IPS-NIHi7 (cell line): ENCODE data around the gene ONECUT2.
A peak's percentile ranks its signal among the peaks of the same experiment; 100 is the strongest.
"Not testable (repeated sequence)": the region's sequence is repeated elsewhere in the genome, so short reads cannot be mapped to it uniquely, and the experiment has no call there.

ENCODE experiments used
- DNase-seq: peaks from one replicate; pipeline ENCODE4 v3.0.0; 2012; ENCODE audit warnings: mixed read lengths; ENCODE audit errors: extremely low spot score

The ONECUT2 gene

DNA sequence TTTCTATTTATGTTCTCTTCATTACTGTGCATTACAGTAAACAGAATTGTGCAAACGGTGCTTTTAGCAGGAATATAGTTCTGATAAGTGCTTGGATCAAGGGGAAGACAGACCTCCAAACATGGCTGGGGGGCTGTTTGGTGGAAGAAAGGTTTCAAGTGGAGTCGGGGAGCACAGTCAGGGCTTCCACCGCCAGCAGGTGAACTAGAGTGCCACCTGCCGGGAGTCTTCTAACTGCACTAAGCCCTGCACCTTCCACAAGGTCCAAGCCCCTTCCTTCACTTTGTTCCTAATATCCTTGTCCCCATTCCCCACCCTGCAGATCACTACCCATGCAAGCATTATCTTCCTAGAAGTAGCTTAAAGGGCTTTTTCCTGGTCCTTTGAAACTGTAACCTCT, 11.1 kb downstream of the ONECUT2 start:
- peak; percentile 66 for DNase-seq

DNA sequence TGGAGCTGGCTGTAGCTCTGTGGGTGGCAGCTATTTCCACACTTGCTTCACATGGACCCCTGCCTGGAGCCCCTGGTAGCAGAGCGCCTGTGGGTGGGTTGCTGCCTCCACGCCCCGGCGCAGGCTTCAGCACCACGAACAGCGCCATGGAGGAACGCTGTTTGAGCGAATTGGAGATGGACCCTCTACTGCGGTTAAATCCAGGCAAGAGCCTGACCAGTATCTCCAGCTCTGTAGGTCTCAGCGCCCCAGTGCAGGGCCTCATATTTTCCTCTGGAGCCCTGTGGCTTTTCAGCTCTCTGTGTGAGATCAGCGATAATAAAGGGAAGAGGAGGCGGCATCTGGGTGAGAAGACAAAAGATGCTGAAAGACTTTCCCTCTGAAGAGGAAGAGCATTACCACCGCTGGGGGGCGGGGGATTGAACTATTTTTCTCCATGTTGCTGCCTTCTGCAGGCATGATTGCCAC, 12.0 kb downstream of the ONECUT2 start:
- DNase-seq, result peak; percentile 79

DNA sequence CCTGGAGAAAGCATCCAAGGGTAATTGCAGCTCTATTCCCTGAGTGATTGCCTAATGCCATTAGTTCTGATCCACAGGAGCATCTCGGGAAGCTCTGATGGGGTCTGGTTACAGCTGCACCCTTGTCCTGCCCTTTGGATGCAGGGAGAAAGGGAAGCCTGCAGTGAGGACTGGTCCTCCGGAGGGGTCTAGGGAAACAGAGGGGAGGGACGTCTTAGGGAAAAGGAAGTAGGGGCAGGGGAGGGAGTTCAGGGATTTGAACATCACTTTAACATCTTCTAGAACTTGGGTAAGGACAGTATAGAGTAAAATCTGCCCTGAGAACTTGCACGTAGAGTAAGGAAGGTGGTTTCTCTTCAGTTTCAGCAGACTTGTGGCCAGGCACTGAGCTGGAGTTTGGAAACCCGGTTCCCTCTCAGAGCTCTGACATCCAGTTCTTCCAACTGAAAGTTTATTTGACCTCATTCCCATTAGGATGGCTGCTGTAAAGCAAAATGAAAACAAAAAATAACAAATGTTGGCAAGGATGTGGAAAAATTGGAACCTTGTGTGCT, 20.5 kb downstream of the ONECUT2 start:
- no peak for DNase-seq

DNA sequence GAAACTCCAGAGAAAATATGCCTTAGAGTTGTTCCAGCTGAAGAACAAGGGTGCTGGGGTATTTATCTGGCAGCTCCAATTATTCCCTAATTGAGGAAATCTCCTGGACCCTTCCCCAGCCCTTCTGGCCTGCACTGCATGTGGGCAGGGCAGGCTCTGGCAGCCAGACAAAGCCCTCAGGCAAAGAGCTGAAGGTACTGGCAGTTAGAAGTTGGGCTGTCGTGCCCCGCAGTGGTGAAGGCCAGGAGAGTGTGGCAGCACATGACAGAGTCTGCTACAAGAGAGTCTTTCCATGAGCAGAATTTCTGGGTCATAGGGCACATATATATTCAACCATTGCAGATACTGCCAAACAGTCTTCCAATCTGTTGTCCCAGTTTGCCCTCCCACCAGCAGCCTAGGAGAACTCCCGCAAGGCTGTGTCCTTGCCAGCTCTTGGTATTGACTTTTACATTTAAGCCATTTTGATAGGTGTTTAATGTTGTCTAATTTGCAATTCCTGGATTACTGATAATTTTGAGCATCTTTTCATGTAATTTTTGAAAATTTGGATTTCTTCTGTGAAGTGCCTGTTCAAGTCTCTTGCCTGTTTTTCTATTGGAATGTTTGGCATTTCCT, 26.6 kb downstream of the ONECUT2 start:
- DNase-seq, result no peak

DNA sequence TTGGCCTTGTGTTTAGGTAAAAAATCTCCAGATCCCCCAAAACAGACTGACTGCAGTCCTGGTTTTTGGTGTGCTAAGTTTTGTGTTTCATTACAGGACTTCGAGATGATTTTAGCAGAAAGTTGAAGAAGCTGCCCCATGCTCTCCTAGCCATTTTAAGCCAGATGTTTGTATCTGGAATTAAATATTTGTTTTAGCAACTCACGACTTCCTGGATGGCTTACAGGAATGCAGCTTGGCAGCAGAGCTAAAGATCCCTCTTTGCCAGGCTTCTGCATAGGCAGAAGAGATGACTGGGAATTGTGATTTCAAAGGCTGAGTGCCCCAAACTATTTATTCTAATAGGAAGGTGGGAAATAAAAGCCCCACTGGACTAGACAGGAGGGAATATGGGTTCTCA, 31.1 kb downstream of the ONECUT2 start:
- no peak for DNase-seq

DNA sequence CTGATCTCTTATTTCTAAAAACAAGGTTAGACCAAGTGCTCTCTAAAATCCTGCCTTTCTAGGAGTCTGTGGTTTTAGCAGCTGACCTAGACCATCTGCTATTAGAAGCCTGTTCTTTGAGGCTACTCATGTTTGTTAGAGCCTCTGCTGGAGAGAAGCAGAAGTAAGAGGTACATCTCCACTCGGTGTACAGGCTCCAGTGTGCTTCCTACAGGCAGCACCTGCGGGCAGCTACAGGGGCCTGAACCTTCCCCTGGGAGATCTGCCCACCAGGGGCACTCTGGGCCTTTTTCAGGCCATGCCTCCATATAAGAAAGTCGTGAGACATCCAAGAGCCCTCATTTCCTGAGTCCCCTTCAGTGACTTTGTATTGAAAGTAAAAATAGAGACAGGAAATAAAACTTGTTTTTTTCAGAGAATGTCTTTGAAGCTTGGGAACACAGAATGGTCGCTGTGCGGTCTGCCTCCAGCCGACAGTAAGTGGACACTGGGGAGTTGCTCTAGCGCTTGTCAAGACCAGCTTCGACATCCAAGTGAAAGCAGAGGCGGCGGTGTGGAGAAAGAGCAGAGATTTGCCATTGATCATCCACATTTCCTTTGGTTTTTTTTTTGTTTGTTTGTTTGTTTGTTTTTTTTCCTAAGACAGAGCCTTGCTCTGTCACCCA, 31.7 kb downstream of the ONECUT2 start:
- peak; percentile 43 for DNase-seq

DNA sequence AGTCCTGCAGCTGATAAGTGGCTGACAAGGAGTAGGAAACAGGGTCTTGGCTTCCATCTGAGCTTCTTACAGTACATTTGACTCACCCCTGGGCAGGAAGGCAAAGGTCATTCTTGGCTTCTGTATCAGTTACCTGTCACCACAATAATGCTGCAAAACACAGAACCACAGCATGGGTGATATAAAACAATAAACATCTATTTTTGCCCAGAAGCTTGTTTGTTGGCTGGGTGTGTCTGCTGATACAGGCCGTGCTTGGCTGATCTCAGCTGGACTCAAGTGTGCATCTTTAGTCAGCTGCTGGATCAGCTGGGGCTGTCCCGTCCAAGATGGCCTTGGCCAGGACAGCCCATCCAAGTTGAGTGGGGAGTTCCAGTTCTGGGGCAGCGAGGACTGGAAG, 34.7 kb downstream of the ONECUT2 start:
- DNase-seq, result no peak

DNA sequence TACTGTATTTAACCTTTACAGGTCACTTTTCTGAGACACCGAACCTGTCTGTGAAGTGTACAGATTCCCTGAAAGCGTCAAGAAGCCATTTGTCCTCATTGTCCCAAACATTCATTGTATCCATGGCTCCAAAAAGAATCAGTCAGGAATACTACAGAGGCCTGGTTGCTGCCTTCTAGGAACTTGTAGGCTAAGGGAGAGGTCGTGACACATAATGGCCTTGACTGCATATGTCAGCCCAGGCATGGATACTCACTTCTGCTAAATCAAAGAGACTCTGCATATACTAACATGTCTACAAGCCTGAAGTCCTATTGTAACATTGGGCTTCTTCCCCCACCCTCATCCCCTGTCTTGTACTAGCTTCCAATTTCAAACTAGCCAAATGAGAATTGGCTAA, 40.2 kb downstream of the ONECUT2 start:
- no peak for DNase-seq

DNA sequence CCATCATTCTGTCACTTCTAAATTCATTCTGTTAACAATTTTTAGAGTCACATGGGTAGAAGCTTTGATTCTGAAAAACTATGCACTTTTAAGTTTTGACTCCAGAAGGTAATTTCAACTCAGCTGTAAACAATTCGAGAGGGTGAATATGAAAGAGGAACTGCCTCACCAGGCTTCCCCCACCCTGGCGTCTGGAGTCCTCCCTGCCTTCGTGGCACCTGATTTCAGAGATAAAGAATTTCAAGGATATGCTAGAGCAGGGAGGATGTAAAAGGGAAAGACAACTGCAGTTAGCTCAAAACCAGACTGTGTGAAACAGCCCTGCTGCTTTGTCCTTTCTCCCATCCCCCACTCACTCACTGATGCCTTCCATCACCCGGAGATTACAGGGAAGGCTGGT, 40.7 kb downstream of the ONECUT2 start:
- DNase-seq, result no peak

DNA sequence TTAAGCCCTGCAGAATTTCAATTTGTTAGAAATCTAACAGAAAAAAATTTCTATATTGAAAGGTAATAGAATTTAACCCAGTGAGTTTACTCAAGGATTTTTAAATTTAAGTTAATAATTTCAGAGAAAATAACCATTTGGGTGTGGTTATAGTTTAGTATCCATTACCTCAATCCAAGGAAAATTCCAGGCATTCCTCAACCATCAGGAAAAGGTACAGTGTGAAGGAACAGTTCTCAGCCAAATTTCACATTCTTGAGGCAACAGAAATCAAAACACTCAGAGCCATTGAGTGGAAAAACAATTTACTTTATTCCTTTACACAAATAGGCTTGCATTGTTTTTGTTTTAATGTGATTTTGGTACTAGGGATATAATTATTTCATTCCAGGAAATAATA, 45.6 kb downstream of the ONECUT2 start:
- no peak for DNase-seq

DNA sequence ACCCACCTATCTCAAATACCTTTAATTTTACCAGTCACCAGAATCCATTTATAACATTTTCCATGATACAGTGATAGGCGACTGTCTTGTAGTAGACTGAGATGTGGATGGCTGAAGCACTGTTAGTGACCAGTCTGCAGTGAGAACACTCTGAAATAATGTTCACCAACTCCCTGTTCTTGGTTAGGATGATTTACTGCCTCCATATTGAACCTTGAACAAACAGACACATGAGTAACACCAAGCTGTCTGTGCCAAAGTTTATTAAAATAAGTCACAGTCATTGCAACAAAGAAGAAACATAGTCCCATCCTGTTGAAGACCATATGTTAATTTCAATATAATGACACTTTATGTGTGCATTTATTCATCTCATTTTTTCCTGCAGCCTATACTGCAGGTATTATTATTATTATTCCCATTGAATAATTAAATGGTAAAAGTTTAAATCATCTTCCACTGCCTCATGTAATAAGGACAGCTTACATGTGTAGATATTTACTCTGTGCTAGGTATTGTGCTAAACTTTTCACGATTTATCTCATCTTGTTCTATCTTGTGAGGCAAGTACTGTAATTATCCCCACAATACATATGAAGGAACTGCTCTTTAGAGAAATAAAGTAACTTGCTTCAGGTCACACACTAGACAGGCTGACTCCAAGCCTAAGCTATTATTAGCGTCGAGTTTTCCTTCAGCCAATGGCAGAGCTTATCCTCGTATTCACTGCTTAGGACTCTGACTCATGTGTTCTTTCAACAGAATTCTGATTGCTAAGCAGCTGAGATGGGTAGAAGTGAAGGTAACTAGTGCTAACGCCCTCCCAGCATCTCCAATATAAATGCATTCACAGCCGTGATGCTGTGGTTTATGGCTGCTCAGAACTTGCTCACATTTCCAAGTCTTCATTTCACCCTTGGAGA, 62.5 kb downstream of the ONECUT2 start:
- DNase-seq, result no peak

DNA sequence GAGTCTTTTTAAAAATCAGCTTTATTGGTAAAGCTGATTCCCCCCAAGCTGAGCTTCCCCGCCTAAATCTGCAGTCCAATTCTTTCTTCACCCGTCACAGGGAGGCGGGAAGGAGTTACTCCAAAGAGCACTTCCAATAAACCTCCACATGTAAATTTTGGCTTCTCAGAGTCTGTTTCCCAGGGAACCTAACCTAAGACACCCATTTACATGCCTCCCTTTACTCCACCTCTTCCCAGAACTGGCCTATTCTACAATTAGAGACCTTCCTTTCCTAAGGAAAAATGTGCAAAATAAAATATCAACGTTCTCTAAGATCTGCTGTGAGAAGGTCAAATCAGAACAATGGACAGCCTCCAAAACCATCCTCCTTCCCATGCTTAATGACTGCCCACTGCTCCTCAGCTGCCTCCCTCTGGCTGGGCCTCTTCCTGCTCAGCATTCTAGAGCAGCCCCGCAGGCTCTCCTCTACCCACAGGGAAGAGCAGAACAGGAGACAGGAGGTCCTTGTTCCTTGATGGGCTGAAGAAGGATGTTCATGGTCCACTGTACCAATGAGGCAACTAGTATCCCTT, 63.6 kb downstream of the ONECUT2 start:
- no peak for DNase-seq

DNA sequence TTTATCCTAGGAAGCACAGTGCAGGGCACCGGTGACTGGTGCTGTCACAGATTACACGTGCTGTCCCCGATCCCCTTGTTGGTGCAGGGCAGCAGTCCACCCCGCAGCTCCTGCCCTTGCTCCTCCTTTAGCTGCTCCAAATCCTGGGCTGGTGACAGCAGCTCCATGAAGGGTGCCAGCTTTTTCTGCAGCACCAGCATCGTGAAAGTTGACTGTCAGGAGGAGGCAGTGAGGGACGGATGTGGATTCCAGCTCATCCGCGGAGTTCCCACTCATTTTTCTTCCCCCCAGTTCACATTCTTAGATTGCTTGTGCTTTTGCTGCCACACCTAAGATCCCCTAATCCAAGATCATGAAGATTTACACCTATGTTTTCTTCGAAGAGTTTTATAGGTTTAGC, 67.5 kb downstream of the ONECUT2 start:
- no peak for DNase-seq

DNA sequence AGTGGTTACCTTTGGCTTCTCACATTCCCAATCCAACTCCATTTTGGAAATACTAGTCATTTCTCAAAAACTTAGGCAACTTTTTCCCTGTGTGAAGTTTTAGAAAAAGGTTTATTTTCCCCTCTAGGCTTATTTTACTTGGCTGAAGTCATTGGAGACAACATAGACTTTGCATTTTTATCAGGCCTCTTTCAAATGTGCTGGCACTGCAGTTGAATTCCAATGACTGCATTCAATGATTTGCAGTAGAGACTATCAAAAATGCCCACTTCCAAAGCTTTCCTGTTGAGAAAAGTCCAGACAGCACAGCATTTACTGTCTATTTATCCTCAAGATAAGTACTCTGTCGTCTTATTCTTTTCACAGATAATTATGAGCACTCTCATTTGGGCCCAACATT, 70.1 kb downstream of the ONECUT2 start:
- DNase-seq, result no peak

DNA sequence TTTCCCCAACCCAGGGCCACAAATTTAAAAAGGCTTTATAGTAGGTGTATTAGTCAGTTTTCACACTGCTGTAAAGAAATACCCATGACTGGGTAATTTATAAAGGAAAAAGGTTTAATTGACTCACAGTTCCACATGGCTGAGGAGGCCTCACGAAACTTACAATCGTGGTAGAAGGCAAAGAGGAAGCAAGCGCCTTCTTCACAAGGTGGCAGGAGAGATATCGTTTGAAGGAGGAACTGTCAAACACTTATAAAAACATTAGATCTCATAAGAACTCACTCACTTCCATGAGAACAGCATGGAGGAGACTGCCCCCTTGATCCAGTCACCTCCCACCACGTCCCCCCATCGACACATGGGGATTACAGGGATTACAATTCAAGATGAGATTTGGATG, 80.9 kb downstream of the ONECUT2 start:
- no peak for DNase-seq

DNA sequence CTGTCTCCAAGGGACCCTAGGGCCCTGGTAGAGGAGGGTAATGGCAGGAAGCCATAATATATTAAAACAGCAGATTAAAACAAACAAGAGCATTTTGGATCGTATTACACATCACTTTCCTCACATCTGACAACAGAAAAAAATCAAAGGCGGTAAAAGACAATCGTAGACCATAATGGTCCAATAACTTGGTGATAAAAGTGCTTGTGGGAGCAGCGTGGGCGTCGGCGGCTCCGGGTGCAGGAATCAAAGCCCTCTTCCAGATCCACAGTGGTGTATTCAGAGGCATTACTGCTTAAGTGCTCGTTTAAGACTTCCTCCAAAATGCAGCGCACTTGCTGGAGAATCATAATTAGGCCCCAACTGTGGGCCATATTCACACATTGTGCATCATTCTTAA, 83.4 kb downstream of the ONECUT2 start:
- DNase-seq, result no peak

DNA sequence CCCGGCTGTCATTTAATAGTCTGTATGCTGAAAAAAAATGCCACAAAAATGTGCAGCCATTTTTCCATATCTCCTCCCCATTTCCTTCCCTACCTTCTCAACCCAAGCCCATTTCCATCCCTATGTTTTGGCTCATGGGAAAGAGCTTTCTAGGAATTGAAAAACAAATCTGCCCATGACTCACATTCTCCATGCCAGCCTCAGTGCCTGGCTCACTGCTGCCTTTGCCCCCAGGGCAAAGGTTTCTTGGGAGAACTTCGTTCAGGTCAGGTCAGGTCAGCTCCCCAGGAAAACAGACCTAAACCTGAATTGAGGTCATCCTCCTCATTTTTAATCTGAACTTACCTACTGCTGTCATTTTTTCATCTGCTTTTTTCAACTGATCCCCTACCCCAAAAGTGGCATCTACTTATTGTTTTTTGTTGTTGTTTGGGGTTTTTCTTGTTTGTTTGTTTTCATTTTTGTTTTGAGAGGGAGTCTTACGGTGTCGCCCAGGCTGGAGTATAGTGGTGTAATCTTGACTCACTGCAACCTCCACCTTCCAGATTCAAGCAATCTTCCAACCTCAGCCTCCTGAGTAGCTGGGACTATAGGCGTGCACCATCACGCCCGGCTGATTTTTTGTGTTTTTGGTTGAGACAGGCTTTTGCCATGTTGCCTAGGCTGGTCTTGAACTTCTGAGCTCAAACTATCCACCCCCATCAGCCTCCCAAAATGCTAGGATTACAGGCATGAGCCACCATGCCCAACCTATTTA, 84.7 kb downstream of the ONECUT2 start:
- DNase-seq, result no peak

DNA sequence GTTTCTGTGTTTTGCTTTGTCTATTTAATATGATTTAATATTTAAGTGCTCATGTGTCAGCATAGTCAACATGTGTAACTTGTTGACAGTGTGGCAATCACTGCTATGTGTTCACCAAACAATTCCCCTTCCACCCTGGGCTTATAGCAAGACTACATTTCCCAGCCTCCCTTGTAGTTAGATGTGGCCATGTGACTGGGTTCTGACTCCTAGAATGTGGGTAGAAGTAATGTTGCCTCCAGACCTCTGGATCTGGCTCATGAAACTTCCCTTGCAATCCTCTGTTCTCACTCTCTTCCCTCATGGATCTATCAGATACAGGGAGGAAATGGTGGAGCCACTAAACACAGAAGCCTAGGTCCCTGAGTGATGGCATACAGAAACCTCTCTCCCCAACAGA, 87.2 kb downstream of the ONECUT2 start:
- DNase-seq, result not testable (repeated sequence)

DNA sequence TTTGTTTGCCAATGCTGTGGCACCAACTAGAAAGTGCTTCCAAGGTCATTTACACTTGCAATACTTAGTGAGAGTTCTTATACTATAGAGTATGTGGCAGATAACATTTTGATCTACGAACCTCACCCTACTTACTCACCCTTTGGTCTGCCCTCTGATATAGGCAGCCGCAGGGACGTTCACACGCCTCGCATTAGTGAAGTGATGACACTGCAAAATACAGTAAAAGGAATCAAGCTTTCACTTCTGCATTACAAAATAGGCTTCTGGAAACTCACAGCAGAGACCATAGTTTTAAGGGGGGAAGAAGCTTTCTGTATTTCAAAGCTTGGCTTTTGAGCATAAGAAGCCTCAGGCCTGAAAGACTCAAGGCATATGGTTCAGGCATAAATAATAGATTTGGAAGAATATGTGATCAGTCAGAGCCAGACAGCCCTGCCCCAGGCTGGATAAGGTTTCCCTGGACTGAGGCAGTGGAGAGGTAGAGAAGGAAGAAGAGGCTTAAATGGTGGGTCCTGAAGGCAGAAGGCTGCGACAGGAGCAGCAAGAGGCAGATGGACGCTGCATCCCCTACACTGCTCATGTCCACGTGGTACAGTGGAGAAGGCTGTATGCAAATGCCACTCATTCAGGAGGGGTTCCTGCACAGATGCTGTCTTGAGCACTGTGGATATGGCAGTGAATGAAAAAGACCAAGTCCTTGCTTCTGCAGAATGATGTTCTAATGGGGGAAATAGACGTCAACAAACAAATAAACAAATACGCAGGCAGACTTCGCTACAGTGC, 88.2 kb downstream of the ONECUT2 start:
- no peak for DNase-seq

DNA sequence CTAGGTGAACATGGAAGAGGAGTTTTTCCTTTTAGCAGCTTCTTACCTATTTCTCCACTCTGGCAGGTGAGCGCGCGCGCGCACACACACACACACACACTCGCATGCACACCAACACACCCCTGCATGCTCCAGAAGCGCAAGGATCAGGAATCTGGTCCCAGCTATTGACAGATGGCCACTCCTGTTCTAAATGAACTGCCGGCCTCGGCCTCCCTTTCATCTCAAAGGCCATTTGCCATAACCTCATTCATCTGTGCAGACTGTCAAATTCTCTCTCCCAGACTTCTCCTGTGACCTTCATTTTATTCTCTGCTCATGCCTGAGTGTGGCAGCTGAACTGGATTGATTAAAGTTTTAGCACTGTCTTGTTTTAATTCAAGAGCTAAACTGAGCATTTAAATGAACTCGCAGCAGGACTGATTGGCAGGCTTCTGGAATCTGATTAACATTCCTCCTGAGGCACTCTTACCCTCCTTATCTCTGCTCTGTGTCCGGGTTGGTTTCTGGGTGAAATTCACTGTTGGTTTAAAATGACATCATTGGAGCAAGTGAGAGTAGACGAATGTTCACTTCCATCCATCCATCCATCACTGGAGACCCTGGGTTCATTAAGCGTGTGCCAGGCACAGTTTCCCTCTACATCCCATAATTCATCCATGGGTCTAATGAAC, 92.5 kb downstream of the ONECUT2 start:
- DNase-seq, result no peak
